Right cardiac atrium (tissue), 5 donors: ENCODE measurements around the gene SLBP. TPM values are rescaled to one million over a fixed set of nuclear protein-coding genes. Genes with fewer than 3 reads are reported as not detected.

Experiments
- ATAC-seq, 2 donors: fragments of 200-7000 bp; cut with Tn5 transposase; one replicate each; pipeline versions ENCODE4 v1.8.0 to v1.9.1; 2020; ENCODE audit warnings: moderate library complexity in 2 of 2, mild to moderate bottlenecking in 1 of 2
- DNase-seq, 3 donors: peaks; one replicate each; pipeline ENCODE4 v3.0.0-alpha.2; 2020
- H3K27ac ChIP-seq: one replicate; pipeline ENCODE4 v1.5.1; 2013; ENCODE audit warnings: mild to moderate bottlenecking, low read length, control low read depth, moderate library complexity
- H3K27me3 ChIP-seq: one replicate; pipeline ENCODE4 v1.6.1; 2013; ENCODE audit not compliant: control insufficient read depth, insufficient read depth
- H3K4me1 ChIP-seq: one replicate; pipeline ENCODE4 v1.6.1; 2013; ENCODE audit warnings: low read length; ENCODE audit not compliant: control insufficient read depth, insufficient read depth
- H3K4me3 ChIP-seq: one replicate; pipeline ENCODE4 v1.5.1; 2013; ENCODE audit warnings: low read length, control low read depth
- H3K9me3 ChIP-seq: one replicate; pipeline ENCODE4 v1.6.1; 2013; ENCODE audit warnings: low read length; ENCODE audit not compliant: control insufficient read depth
- WGBS: extraction: QIAGEN DNeasy Blood & Tissue Kit; methylation state at CpG from one replicate; pipeline ENCODE4 v1.1.7; 2013; 5-methylcytosine and 5-hydroxymethylcytosine counted together
- intact Hi-C, 4 donors: fragments of 100-400 bp; cut with DNase I; formaldehyde crosslinking; loops; one replicate each; pipeline versions ENCODE4 v1.11.0 to v1.14.0; 2022 to 2023
- polyA plus RNA-seq: library from polyadenylated mRNA; stranded (reverse); fragments of 200-250 nt; gene quantifications from one replicate; pipeline ENCODE4 v1.2.3, GENCODE V29; 2013
- total RNA-seq, 4 donors: library from RNA; stranded (reverse); fragmentation: NEBNext Ultra II Directional; extraction: Animal tissue kit (Norgen Biotek cat#: 25700); gene quantifications; one replicate each; pipeline ENCODE4 v1.2.1, GENCODE V29; 2021
- donor health status: healthy with polysubstance abuse.
- donor health status: DM: no; HTN: yes; CAD: no.
- donor health status: DM: no; HTN: no; CAD: no.
- donor health status: DM: no; HTN: yes; CAD: no; lungs with severe emphysema.
- donor health status: DM: yes; HTN: yes; CAD: no.

The SLBP gene
- total and polyA plus RNA-seq, 5 donors, result 12.2 to 16.1 (median 14.1) TPM

DNA sequence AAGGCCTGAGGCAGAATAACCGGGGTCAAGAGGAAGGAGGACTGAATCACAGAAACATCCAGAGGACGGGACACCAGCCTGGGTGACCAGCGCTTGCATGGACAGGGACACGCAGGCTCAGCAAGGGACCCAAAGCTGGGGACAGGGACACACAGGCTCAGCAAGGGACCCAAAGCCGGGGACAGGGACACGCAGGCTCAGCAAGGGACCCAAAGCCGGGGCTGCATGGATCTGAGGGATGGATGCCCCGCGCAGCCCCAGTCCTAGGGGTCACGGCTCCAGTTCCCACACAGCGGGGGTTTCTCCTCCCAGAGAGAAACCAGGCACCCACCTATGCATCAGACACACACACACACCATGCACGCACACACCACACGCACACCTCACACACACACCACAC, 60.5 kb downstream of the SLBP start:
- WGBS, result 95% methylated on average over 13 of the region's 13 CpGs
- Histone ChIP-seq H3K4me3 (no peak overlapping the region), H3K27me3 (no peaks in the 10 kb centered on the region), H3K9me3 (no peaks in the 10 kb centered on the region), H3K4me1 (no peaks in the 10 kb centered on the region), H3K27ac (no peak overlapping the region)
- ATAC-seq (no peak), DNase-seq (no peak)
- intact Hi-C loops, result no loop called here

DNA sequence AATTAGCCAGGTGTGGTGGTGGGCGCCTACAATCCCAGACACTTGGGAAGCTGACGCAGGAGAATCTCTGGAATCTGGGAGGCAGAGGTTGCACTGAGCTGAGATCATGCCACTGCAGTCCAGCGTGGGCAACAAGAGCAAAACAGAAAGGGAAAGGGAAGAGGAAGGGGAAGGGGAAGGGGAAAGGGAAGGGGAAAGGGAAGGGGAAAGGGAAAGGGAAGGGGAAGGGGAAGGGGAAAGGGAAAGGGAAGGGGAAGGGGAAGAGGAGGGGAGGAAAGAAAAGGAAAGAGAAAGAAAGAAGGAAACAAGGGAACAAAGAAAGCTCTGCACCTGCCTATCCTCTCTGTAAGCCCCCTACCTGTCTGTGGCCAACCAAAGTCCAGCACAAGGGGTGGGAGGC, 63.2 kb downstream of the SLBP start:
- Histone ChIP-seq H3K9me3 (no peaks in the 10 kb centered on the region), H3K4me3 (no peak overlapping the region), H3K27me3 (no peaks in the 10 kb centered on the region), H3K27ac (no peak overlapping the region), H3K4me1 (no peaks in the 10 kb centered on the region)
- no peak for ATAC-seq
- intact Hi-C loops, result no loop called here
- WGBS, result 64% methylated on average over 3 of the region's 3 CpGs
- DNase-seq, result no peak

DNA sequence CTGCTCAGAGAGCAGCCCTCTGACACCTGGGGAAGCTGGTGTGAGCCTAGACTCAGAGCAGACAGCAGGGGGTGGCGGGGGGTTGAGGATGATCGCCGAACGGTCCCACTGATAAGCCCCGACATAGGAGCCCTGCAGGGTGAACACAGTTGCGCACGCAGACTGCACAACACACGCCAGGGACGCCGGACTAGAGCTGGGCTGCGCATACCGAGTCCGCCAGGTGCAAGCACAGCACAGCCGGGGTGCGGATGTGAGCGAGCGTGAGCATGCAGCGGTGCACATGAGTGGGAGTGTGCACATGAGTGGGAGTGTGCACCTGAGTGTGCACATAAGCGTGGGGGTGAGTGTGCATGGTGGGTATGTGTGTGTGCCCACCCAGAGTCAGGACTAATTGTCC, 64.7 kb downstream of the SLBP start:
- Histone ChIP-seq H3K4me3 (no peak overlapping the region), H3K27ac (no peak overlapping the region), H3K4me1 (no peaks in the 10 kb centered on the region), H3K9me3 (no peaks in the 10 kb centered on the region), H3K27me3 (no peaks in the 10 kb centered on the region)
- intact Hi-C loops, result no loop called here
- DNase-seq (peak in 1 of 3 donors; percentile 40), ATAC-seq (no peak)
- 83% methylated on average over 19 of the region's 19 CpGs for WGBS

DNA sequence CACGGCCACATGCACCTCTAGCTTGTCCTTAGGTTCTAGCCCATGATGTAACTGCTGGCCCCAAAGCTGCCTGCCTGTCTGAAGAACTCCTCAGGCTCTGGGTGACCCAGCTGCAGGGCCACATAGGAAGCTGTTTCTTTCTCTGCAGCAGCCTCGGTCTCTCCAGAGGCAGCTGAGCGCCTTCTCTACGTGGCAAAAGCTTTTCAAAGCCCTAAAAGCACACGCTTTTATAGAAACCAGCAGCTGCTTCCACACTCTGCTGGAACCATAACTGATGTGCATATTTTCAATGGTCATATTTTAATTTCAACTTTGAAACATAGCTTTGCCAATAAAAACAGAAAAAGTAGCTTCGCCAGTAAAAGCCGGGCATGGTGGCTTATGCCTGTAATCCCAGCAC, 65.4 kb downstream of the SLBP start:
- WGBS, result 72% methylated on average over 7 of the region's 7 CpGs
- no peak overlapping the region for H3K27ac ChIP-seq
- H3K9me3 ChIP-seq, result no peaks in the 10 kb centered on the region
- no peaks in the 10 kb centered on the region for H3K27me3 ChIP-seq
- ATAC-seq (no peak), DNase-seq (peak in 1 of 3 donors; percentile 41)
- no peak overlapping the region for H3K4me3 ChIP-seq
- intact Hi-C loops, result no loop called here
- no peaks in the 10 kb centered on the region for H3K4me1 ChIP-seq

DNA sequence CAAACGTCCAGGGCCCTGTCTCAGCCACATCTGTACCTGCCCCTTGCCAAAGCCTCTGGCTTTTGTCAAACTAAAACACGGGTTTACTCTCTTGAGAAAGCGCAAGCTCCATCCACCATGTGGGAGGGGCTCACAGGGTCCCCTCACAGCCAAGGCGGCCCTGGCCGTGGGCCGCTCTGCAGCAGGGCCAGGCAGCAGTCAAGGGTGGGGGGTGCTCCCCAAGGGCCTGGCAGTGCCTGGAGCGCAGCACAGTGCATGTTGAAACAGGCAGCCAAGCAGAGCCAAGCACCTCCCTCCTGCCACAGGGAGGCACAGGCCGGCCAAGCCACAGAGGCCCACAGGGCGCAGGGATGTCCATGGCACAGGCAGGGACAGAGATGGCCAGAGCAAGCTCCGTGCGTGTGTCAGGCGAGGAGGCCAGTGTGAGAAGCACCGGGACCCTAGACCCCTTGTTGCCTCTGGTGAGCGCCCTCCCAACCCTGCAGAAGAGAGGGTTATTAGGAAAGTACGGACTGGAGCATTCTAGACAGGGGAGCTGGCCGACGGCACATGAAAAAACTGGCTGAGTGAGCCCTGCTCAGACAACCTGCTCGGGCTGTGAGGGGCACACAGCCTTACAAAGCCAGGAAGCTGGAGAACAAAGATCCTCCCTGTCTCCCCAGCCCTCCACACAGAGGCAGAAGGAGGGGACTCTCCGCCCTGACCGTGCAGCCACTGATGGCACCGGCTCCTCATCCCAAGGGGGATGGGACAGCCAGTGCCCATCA, 67.0 kb downstream of the SLBP start:
- Histone ChIP-seq H3K4me3 (no peak overlapping the region), H3K9me3 (no peaks in the 10 kb centered on the region), H3K4me1 (no peaks in the 10 kb centered on the region), H3K27me3 (no peaks in the 10 kb centered on the region), H3K27ac (no peak overlapping the region)
- ATAC-seq (peak; percentile 80 to 89), DNase-seq (peak; percentile 58 to 83 (median 80))
- intact Hi-C loops, result no loop called here
- 38% methylated on average over 21 of the region's 21 CpGs for WGBS

DNA sequence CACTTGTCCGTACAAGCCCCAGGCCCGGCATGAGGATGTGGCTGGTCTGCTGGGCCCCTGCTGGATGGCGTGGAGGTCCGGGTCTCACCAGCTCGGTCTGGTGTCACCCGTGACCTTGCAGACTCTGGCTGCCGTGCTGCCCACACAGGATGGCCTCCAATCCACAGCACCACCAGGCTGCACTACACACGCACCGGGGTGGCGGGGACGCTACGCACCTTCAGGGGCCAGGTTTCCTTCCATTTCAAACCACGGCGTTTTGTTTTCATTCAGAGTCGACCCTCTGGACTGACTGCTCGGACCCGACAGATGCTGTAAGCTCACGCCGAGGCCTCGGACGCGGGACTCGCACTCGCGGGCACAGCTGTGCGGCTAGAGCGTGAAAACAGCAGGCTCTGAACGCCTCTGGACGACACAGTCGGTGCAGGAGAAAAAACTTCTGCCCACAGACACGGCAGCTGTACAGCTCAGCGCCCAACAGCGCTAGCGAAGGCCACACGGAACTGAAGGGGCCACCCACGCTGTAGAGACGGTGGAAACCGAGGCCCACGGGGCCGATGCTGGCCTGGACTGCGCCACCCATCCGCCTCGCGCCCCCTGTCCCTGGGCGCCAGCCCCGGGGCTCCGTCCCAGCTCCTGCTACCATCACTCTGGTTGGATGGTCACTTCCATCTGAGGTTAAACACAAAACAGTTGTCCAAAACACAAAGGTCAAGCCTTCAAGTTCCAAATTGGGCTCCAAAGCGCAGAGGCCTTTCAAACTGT, 68.0 kb downstream of the SLBP start:
- WGBS, result 93% methylated on average over 48 of the region's 48 CpGs
- DNase-seq, result peak in 1 of 3 donors; percentile 51
- Histone ChIP-seq H3K27me3 (no peaks in the 10 kb centered on the region), H3K4me1 (no peaks in the 10 kb centered on the region), H3K27ac (no peak overlapping the region), H3K9me3 (no peaks in the 10 kb centered on the region), H3K4me3 (no peak overlapping the region)
- intact Hi-C loops, result no loop called here
- no peak for ATAC-seq

Other genes with a start within 250 kb of the SLBP start
- 1 to 10 TPM; 1.1 to 1.6 (median 1.1) TPM for gene FAM53A, start 28.0 kb downstream of the SLBP start, total RNA-seq
- gene FAM53A, start 28.0 kb downstream of the SLBP start, polyA plus RNA-seq, result 1.4 TPM
- gene TMEM129, start 9.0 kb upstream of the SLBP start, total RNA-seq, result 10 to 100 TPM; 43.0 to 59.2 (median 48.0) TPM
- gene TMEM129, start 9.0 kb upstream of the SLBP start, polyA plus RNA-seq, result 59.1 TPM
- 10 to 100 TPM in 1 of 4 donors, 1 to 10 TPM in 3; 4.1 to 10.8 (median 6.5) TPM for gene TACC3, start 9.2 kb upstream of the SLBP start, total RNA-seq
- gene TACC3, start 9.2 kb upstream of the SLBP start, polyA plus RNA-seq, result 6.3 TPM
- gene FGFR3, start 81.0 kb upstream of the SLBP start, total RNA-seq, result 10 to 100 TPM in 1 of 4 donors, 1 to 10 TPM in 3; 6.4 to 17.5 (median 8.8) TPM
- gene FGFR3, start 81.0 kb upstream of the SLBP start, polyA plus RNA-seq, result 4.5 TPM
- gene LETM1, start 143.8 kb upstream of the SLBP start, total RNA-seq, result 10 to 100 TPM; 36.2 to 41.7 (median 38.4) TPM
- 19.3 TPM for gene LETM1, start 143.8 kb upstream of the SLBP start, polyA plus RNA-seq
- gene NSD2, start 159.1 kb upstream of the SLBP start, total RNA-seq, result 10 to 100 TPM; 44.4 to 52.0 (median 46.6) TPM
- gene NSD2, start 159.1 kb upstream of the SLBP start, polyA plus RNA-seq, result 10.8 TPM